Breast epithelium (tissue), 4 donors: ENCODE results near the gene ASTL. TPM values are rescaled to one million over a fixed set of nuclear protein-coding genes. Genes with fewer than 3 reads are reported as not detected.

Source experiments
- DNase-seq, 2 donors: peaks; one replicate each; pipeline ENCODE4 v3.0.0-alpha.2; 2019; ENCODE audit warnings: low spot score in 2 of 2
- H3K27ac ChIP-seq, 2 donors: fragments of 200-600 bp; sonication (generic) in 1 of 2; one replicate each; pipeline ENCODE4 v1.5.1; 2016 to 2019; ENCODE audit warnings: mild to moderate bottlenecking in 1 of 2
- H3K27me3 ChIP-seq, 2 donors: fragments of 200-600 bp; sonication (generic) in 1 of 2; one replicate each; pipeline versions ENCODE4 v1.5.1 to v1.6.0; 2017 to 2019; ENCODE audit warnings: control low read depth in 1 of 2, mild to moderate bottlenecking in 1 of 2
- H3K36me3 ChIP-seq: fragments of 200-600 bp; one replicate; pipeline ENCODE4 v1.5.1; 2019
- H3K4me1 ChIP-seq, 2 donors: fragments of 200-600 bp; sonication (generic); one replicate each; pipeline ENCODE4 v1.5.1; 2016 to 2019; ENCODE audit warnings: control low read depth in 1 of 2
- H3K4me3 ChIP-seq, 3 donors: fragments of 200-600 bp; sonication (generic); 1 replicate in 2 of 3; 2 replicates in 1 of 3; pipeline ENCODE4 v1.5.1; 2016 to 2019; ENCODE audit warnings: mild to moderate bottlenecking in 3 of 3, moderate library complexity in 2 of 3
- H3K9me3 ChIP-seq, 2 donors: fragments of 200-600 bp; sonication (generic) in 1 of 2; one replicate each; pipeline ENCODE4 v1.5.1; 2016 to 2019; ENCODE audit warnings: control low read depth in 1 of 2
- POLR2A ChIP-seq: fragments of 450-650 bp; IDR thresholded peaks from one replicate; pipeline ENCODE4 v1.6.1; 2016; ENCODE audit warnings: antibody characterized with exemption, mild to moderate bottlenecking, moderate library complexity
- POLR2AphosphoS5 ChIP-seq, 3 donors: sonication (generic); formaldehyde crosslinking; IDR thresholded peaks; one replicate each; pipeline ENCODE4 v1.6.1; 2017; ENCODE audit warnings: antibody characterized with exemption in 3 of 3
- intact Hi-C: fragments of 100-400 bp; cut with DNase I; formaldehyde crosslinking; loops from one replicate; pipeline ENCODE4 v1.15.1; 2023; ENCODE audit warnings: low total_unique reads
- total RNA-seq, 3 donors: library from RNA; depleted of rRNA; stranded (reverse); fragments of >200 nt; gene quantifications; one replicate each; pipeline ENCODE4 v1.1.0, GENCODE V29; 2016
- TF ChIP-seq, protein P1 (sequence below), 3 donors: fragments of 450-650 bp; IDR thresholded peaks; one replicate each; pipeline ENCODE4 v1.5.1; 2016 to 2017; ENCODE audit warnings: antibody characterized with exemption in 3 of 3, mild to moderate bottlenecking in 3 of 3, moderate library complexity in 3 of 3

ASTL gene
- total RNA-seq, 3 donors from 2014 or later: 0.32 TPM; not detected in 2

GRCh38 chr2:96174251-96175144 lies 36.2 kb upstream of the ASTL start:
- no peaks in the 10 kb centered on the region for H3K4me1 ChIP-seq
- no peak overlapping the region for H3K27ac ChIP-seq
- peak; percentile 64 to 76 for DNase-seq
- H3K36me3 ChIP-seq: no peaks in the 10 kb centered on the region
- TF ChIP-seq POLR2AphosphoS5 (IDR thresholded peaks at IDR 0.05): no peak
- TF ChIP-seq, protein P1, sequence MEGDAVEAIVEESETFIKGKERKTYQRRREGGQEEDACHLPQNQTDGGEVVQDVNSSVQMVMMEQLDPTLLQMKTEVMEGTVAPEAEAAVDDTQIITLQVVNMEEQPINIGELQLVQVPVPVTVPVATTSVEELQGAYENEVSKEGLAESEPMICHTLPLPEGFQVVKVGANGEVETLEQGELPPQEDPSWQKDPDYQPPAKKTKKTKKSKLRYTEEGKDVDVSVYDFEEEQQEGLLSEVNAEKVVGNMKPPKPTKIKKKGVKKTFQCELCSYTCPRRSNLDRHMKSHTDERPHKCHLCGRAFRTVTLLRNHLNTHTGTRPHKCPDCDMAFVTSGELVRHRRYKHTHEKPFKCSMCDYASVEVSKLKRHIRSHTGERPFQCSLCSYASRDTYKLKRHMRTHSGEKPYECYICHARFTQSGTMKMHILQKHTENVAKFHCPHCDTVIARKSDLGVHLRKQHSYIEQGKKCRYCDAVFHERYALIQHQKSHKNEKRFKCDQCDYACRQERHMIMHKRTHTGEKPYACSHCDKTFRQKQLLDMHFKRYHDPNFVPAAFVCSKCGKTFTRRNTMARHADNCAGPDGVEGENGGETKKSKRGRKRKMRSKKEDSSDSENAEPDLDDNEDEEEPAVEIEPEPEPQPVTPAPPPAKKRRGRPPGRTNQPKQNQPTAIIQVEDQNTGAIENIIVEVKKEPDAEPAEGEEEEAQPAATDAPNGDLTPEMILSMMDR (IDR thresholded peaks at IDR 0.05): peak; percentile 64 to 93 (median 77)
- H3K4me3 ChIP-seq: no peak overlapping the region
- intact Hi-C loops: no loop called here
- H3K27me3 ChIP-seq: no peaks in the 10 kb centered on the region
- H3K9me3 ChIP-seq: no peaks in the 10 kb centered on the region

DNA sequence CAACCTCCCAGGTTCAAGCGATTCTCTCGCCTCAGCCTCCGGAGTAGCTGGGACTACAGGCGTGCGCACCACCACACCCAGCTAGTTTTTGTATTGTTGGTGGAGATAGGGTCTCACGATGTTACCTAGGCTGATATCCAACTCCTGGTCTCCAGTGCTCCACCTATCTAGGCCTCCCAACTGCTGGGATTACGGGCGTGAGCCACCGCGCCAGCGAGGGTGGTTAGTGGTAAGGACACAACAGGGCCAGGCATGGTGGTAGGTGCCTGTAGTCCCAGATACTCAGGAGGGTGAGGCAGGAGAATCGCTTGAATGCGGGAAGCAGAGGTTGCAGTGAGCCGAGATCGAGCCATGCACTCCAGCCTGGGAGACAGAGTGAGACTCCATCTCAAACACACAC lies 33.5 kb upstream of the ASTL start:
- Histone ChIP-seq H3K36me3 (no peaks in the 10 kb centered on the region), H3K27me3 (no peaks in the 10 kb centered on the region), H3K4me1 (no peaks in the 10 kb centered on the region), H3K4me3 (no peak overlapping the region), H3K27ac (no peak overlapping the region), H3K9me3 (no peaks in the 10 kb centered on the region)
- TF ChIP-seq POLR2AphosphoS5 (IDR thresholded peaks at IDR 0.05): no peak
- no peak for DNase-seq
- intact Hi-C loops: no loop called here

GRCh38 chr2:96170626-96171025 lies 32.3 kb upstream of the ASTL start:
- intact Hi-C loops: no loop called here
- no peak for TF ChIP-seq POLR2AphosphoS5 (IDR thresholded peaks at IDR 0.05)
- TF ChIP-seq, protein P1 (IDR thresholded peaks at IDR 0.05): no peak
- no peak for TF ChIP-seq POLR2A
- no peak overlapping the region for H3K4me3 ChIP-seq
- H3K36me3 ChIP-seq: no peaks in the 10 kb centered on the region
- no peak overlapping the region for H3K27ac ChIP-seq
- H3K4me1 ChIP-seq: no peaks in the 10 kb centered on the region
- no peaks in the 10 kb centered on the region for H3K9me3 ChIP-seq
- DNase-seq: no peak
- no peaks in the 10 kb centered on the region for H3K27me3 ChIP-seq

GRCh38 chr2:96169868-96170507 lies 31.7 kb upstream of the ASTL start:
- TF ChIP-seq, protein P1 (IDR thresholded peaks at IDR 0.05): no peak
- TF ChIP-seq POLR2A (no peak), POLR2AphosphoS5 (IDR thresholded peaks at IDR 0.05) (no peak)
- no peak for DNase-seq
- H3K27ac ChIP-seq: no peak overlapping the region
- intact Hi-C loops: no loop called here
- H3K27me3 ChIP-seq: no peaks in the 10 kb centered on the region
- no peak overlapping the region for H3K4me3 ChIP-seq
- H3K4me1 ChIP-seq: no peaks in the 10 kb centered on the region
- H3K9me3 ChIP-seq: no peaks in the 10 kb centered on the region
- no peaks in the 10 kb centered on the region for H3K36me3 ChIP-seq

GRCh38 chr2:96167407-96168013 lies 29.2 kb upstream of the ASTL start:
- no peaks in the 10 kb centered on the region for H3K27me3 ChIP-seq
- H3K4me1 ChIP-seq: no peaks in the 10 kb centered on the region
- no peaks in the 10 kb centered on the region for H3K36me3 ChIP-seq
- no peaks in the 10 kb centered on the region for H3K9me3 ChIP-seq
- H3K27ac ChIP-seq: no peak overlapping the region
- TF ChIP-seq POLR2AphosphoS5 (IDR thresholded peaks at IDR 0.05): no peak
- TF ChIP-seq, protein P1 (IDR thresholded peaks at IDR 0.05): no peak
- no peak for TF ChIP-seq POLR2A
- intact Hi-C loops: no loop called here
- no peak for DNase-seq
- no peak overlapping the region for H3K4me3 ChIP-seq
